ENCODE results near the gene PTPN13.

- no peak for TF ChIP-seq POLR2AphosphoS5 (IDR thresholded peaks at IDR 0.05)
- TF ChIP-seq, protein P1, sequence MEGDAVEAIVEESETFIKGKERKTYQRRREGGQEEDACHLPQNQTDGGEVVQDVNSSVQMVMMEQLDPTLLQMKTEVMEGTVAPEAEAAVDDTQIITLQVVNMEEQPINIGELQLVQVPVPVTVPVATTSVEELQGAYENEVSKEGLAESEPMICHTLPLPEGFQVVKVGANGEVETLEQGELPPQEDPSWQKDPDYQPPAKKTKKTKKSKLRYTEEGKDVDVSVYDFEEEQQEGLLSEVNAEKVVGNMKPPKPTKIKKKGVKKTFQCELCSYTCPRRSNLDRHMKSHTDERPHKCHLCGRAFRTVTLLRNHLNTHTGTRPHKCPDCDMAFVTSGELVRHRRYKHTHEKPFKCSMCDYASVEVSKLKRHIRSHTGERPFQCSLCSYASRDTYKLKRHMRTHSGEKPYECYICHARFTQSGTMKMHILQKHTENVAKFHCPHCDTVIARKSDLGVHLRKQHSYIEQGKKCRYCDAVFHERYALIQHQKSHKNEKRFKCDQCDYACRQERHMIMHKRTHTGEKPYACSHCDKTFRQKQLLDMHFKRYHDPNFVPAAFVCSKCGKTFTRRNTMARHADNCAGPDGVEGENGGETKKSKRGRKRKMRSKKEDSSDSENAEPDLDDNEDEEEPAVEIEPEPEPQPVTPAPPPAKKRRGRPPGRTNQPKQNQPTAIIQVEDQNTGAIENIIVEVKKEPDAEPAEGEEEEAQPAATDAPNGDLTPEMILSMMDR (IDR thresholded peaks at IDR 0.05): no peak
These were observed 163.4 kb downstream of the PTPN13 start for GRCh38 chr4:86757468-86757867.

Data from breast epithelium (tissue), 3 donors.